ACC112 (cell line): ENCODE results near the gene VGF.
"Not testable (repeated sequence)": the region's sequence is repeated elsewhere in the genome, so short reads cannot be mapped to it uniquely, and the experiment has no call there.

Source experiments
- H2AFZ ChIP-seq: fragments of 200-600 bp; sonication (generic); one replicate; pipeline ENCODE4 v1.6.0; 2017; ENCODE audit warnings: antibody characterized with exemption, low read length; ENCODE audit not compliant: unreplicated experiment
- H3K27ac ChIP-seq: fragments of 200-600 bp; sonication (generic); 2 replicates; pipeline ENCODE4 v1.5.1; 2014; ENCODE audit warnings: low read depth, mild to moderate bottlenecking, antibody characterized with exemption, low read length, moderate library complexity
- H3K27me3 ChIP-seq: fragments of 200-600 bp; sonication (generic); 2 replicates; pipeline ENCODE4 v1.6.1; 2014; ENCODE audit warnings: mild to moderate bottlenecking, antibody characterized with exemption, low read length, moderate library complexity, mixed read lengths; ENCODE audit not compliant: insufficient read depth
- H3K36me3 ChIP-seq: fragments of 200-600 bp; sonication (generic); 2 replicates; pipeline ENCODE4 v1.6.1; 2016; ENCODE audit warnings: mild to moderate bottlenecking, antibody characterized with exemption, low read length, moderate library complexity, mixed read lengths; ENCODE audit not compliant: insufficient read depth
- H3K4me1 ChIP-seq: fragments of 200-600 bp; sonication (generic); one replicate; pipeline ENCODE4 v1.6.1; 2016; ENCODE audit warnings: low read length, mixed read lengths; ENCODE audit not compliant: insufficient read depth, unreplicated experiment, control insufficient read depth
- H3K4me3 ChIP-seq: fragments of 200-600 bp; sonication (generic); 2 replicates; pipeline ENCODE4 v1.5.1; 2014; ENCODE audit warnings: mild to moderate bottlenecking, low read depth, low read length
- H3K79me2 ChIP-seq: fragments of 200-600 bp; sonication (generic); one replicate; pipeline ENCODE4 v1.6.0; 2016; ENCODE audit warnings: low read length; ENCODE audit not compliant: control insufficient read depth, unreplicated experiment, insufficient read depth

The VGF gene

GRCh38 chr7:101124376-101125056 is 40.9 kb downstream of the VGF start:
- Histone ChIP-seq H2AFZ (no peak overlapping the region), H3K4me1 (peaks cover 64% of the 10 kb centered on the region), H3K36me3 (peaks cover 19% of the 10 kb centered on the region), H3K27me3 (no peaks in the 10 kb centered on the region), H3K4me3 (no peak overlapping the region), H3K79me2 (peaks cover 41% of the 10 kb centered on the region), H3K27ac (peak overlapping the region; percentile 100)

- Histone ChIP-seq H3K27me3 (no peaks in the 10 kb centered on the region), H3K79me2 (peaks cover 36% of the 10 kb centered on the region), H3K27ac (peak overlapping the region; percentile 100), H3K36me3 (peaks cover 17% of the 10 kb centered on the region), H3K4me1 (peaks cover 69% of the 10 kb centered on the region), H2AFZ (no peak overlapping the region), H3K4me3 (no peak overlapping the region)
These were observed 41.7 kb downstream of the VGF start for GRCh38 chr7:101123703-101124068.

GRCh38 chr7:101122933-101123702 is 42.3 kb downstream of the VGF start:
- Histone ChIP-seq H2AFZ (no peak overlapping the region), H3K36me3 (peaks cover 11% of the 10 kb centered on the region), H3K27me3 (no peaks in the 10 kb centered on the region), H3K79me2 (peaks cover 30% of the 10 kb centered on the region), H3K4me1 (peaks cover 74% of the 10 kb centered on the region), H3K27ac (peak overlapping the region; percentile 100), H3K4me3 (peak overlapping the region; percentile 60)

- peaks cover 3% of the 10 kb centered on the region; the same call in 1 of the 2 replicates for H3K36me3 ChIP-seq
- H3K27me3 ChIP-seq = no peaks in the 10 kb centered on the region
- peaks cover 21% of the 10 kb centered on the region for H3K79me2 ChIP-seq
- no peak overlapping the region for H2AFZ ChIP-seq
- peaks cover 76% of the 10 kb centered on the region for H3K4me1 ChIP-seq
- peak overlapping the region; percentile 100 for H3K27ac ChIP-seq
- H3K4me3 ChIP-seq = peak overlapping the region; percentile 60
These were observed 43.1 kb downstream of the VGF start for GRCh38 chr7:101121991-101122932.

- H2AFZ ChIP-seq, H3K27me3 ChIP-seq, H3K36me3 ChIP-seq: not testable (repeated sequence)
- Histone ChIP-seq H3K79me2 (peaks cover 19% of the 10 kb centered on the region), H3K4me3 (peak overlapping the region; percentile 60; the same call in 1 of the 2 replicates), H3K27ac (peak overlapping the region; percentile 100), H3K4me1 (peaks cover 80% of the 10 kb centered on the region)
These were observed 43.8 kb downstream of the VGF start for GRCh38 chr7:101121631-101121990.

- peak overlapping the region; percentile 100 for H3K27ac ChIP-seq
- no peak overlapping the region for H3K4me3 ChIP-seq
- no peaks in the 10 kb centered on the region for H3K27me3 ChIP-seq
- H2AFZ ChIP-seq = no peak overlapping the region
- peaks cover 68% of the 10 kb centered on the region for H3K4me1 ChIP-seq
- no peaks in the 10 kb centered on the region for H3K36me3 ChIP-seq
- peaks cover 15% of the 10 kb centered on the region for H3K79me2 ChIP-seq
These were observed 45.1 kb downstream of the VGF start for GRCh38 chr7:101120315-101120714.

- H3K4me1 ChIP-seq = peaks cover 63% of the 10 kb centered on the region
These were observed 45.5 kb downstream of the VGF start for GRCh38 chr7:101119876-101120275.

GRCh38 chr7:101118856-101119255 is 46.5 kb downstream of the VGF start:
- H3K4me1 ChIP-seq = peaks cover 62% of the 10 kb centered on the region
- no peak overlapping the region for H2AFZ ChIP-seq
- H3K36me3 ChIP-seq = no peaks in the 10 kb centered on the region
- peak overlapping the region; percentile 100 for H3K27ac ChIP-seq
- H3K79me2 ChIP-seq = peaks cover 10% of the 10 kb centered on the region
- no peak overlapping the region for H3K4me3 ChIP-seq
- no peaks in the 10 kb centered on the region for H3K27me3 ChIP-seq

More at GRCh38 chr7:101119876-101120275, 45.5 kb downstream of the VGF start:
- peak overlapping the region; percentile 100 for H3K27ac ChIP-seq
- no peaks in the 10 kb centered on the region for H3K27me3 ChIP-seq
- peaks cover 12% of the 10 kb centered on the region for H3K79me2 ChIP-seq
- no peak overlapping the region for H2AFZ ChIP-seq
- no peaks in the 10 kb centered on the region for H3K36me3 ChIP-seq
- H3K4me3 ChIP-seq = no peak overlapping the region

GRCh38 chr7:101116898-101117297 is 48.5 kb downstream of the VGF start:
- Histone ChIP-seq H2AFZ (no peak overlapping the region), H3K4me1 (peaks cover 55% of the 10 kb centered on the region), H3K27ac (peak overlapping the region; percentile 100)

GRCh38 chr7:101115215-101115614 is 50.2 kb downstream of the VGF start:
- H3K79me2 ChIP-seq = peaks cover 4% of the 10 kb centered on the region
- no peaks in the 10 kb centered on the region for H3K36me3 ChIP-seq
- peaks cover 54% of the 10 kb centered on the region for H3K4me1 ChIP-seq
- H3K4me3 ChIP-seq = no peak overlapping the region
- H2AFZ ChIP-seq = no peak overlapping the region
- peak overlapping the region; percentile 100 for H3K27ac ChIP-seq
- no peaks in the 10 kb centered on the region for H3K27me3 ChIP-seq

More at GRCh38 chr7:101116898-101117297, 48.5 kb downstream of the VGF start:
- H3K79me2 ChIP-seq = no peaks in the 10 kb centered on the region
- H3K36me3 ChIP-seq = no peaks in the 10 kb centered on the region
- no peak overlapping the region for H3K4me3 ChIP-seq
- H3K27me3 ChIP-seq = no peaks in the 10 kb centered on the region
